GM10248 (cell line): ENCODE measurements around the gene CDH1.

Source experiments
- CTCF ChIA-PET: fragments of 300-600 bp; sonication (Branson Sonifier 250); formaldehyde crosslinking; extraction: SDS; loops from one replicate; lab custom pipeline; 2021; ENCODE audit warnings: antibody characterized with exemption; lab: Yijun Ruan, JAX
- POLR2A ChIA-PET: fragments of 350-650 bp; sonication (Branson Sonifier 250); formaldehyde crosslinking; extraction: SDS; loops from one replicate; lab custom pipeline; 2020; ENCODE audit warnings: antibody characterized with exemption; lab: Yijun Ruan, JAX
- DNase-seq: peaks from one replicate; pipeline ENCODE4 v3.0.0; 2012; ENCODE audit errors: extremely low spot score
- TF ChIP-seq, protein P1 (sequence below): IDR thresholded peaks from 2 replicates; pipeline ENCODE4 v1.5.1; 2012; ENCODE audit warnings: mild to moderate bottlenecking, low read depth; ENCODE audit errors: extremely low read depth, missing control alignments, control extremely low read depth

The CDH1 gene

DNA sequence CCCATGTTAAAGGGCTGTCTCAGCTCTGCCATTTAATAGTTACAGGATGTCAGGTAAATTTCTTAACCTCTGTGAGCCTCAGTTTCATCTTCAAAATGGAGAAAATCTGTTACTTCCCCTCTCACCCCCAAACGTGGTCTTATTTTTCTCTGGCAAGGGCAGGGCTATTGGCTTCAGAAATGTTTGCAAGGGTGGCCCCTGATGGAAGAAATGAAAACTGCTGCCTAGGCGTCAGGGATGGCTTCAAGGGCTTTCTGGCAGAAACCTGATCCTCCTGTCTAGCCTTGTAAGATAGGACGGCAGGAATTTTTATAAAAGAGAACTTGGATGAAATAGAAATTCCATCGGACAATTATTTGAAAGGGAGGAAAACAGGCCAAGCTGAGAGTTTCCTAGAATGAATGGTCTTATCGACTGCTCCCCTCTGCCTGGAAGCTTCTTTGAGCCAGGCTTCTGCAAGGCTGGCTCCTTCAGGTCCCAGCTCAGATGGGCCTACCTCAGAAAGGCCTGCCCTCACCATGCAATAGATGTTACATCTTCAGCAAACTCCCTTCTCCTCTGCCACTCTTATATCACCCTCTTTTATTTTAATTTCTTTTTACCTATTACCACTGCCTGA is 63.3 kb downstream of the CDH1 start:
- ChIA-PET POLR2A (interaction anchor here (0.5 kb wide), 1 partner anchor 1899 kb away, joined by 5 read pairs; no protein-coding TSS in a partner anchor), CTCF (interaction anchor here (0.7 to 2.7 kb wide), 35 partner anchors 7 to 377 kb away, joined by 3 to 23 read pairs (median 5); partner anchors contain the start of gene CDH1)
- peak; percentile 75 for DNase-seq
- TF ChIP-seq, protein P1, sequence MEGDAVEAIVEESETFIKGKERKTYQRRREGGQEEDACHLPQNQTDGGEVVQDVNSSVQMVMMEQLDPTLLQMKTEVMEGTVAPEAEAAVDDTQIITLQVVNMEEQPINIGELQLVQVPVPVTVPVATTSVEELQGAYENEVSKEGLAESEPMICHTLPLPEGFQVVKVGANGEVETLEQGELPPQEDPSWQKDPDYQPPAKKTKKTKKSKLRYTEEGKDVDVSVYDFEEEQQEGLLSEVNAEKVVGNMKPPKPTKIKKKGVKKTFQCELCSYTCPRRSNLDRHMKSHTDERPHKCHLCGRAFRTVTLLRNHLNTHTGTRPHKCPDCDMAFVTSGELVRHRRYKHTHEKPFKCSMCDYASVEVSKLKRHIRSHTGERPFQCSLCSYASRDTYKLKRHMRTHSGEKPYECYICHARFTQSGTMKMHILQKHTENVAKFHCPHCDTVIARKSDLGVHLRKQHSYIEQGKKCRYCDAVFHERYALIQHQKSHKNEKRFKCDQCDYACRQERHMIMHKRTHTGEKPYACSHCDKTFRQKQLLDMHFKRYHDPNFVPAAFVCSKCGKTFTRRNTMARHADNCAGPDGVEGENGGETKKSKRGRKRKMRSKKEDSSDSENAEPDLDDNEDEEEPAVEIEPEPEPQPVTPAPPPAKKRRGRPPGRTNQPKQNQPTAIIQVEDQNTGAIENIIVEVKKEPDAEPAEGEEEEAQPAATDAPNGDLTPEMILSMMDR: peak; percentile 72

DNA sequence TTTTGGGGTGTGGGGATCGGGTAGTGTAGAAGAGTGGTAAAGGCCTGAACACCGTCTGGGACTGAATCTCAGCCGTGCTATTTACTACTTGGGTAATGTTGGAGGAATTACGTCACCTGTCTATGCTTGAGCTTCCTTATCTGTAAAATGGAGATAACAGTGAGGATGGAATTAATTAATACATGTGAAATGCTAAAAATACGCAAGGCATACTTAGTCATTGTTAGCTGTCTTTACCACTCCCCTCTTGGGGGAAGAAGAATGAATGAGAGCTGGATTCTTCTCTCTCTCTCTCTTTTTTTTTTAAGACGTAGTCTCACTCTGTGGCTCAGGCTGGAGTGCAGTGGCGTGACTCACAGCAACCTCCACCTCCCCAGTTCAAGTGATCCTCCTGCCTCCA is 65.1 kb downstream of the CDH1 start:
- ChIA-PET CTCF (interaction anchor here (0.6 to 2.1 kb wide), 4 partner anchors 11 to 275 kb away, joined by 3 to 7 read pairs (median 4); no protein-coding TSS in a partner anchor), POLR2A (no interaction called here)
- no peak for DNase-seq
- TF ChIP-seq, protein P1: no peak

DNA sequence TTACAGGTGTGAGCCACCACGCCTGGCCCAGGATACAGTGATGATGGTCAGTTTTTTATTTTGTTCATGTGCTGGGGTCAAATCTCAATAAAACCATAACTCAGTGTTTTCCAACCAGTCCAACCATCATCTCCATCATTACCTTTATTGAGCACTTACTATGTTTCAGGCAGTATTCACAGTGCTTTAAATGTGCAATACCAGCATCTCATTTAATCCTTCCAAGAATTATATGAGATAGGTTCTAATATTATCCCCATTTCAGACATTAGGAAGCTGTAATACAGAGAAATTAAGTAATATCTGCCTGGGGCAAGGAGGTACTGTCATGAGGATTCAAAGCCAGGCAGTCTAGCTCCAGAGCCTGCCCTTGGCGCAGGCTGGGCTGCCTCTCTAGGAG is 69.3 kb downstream of the CDH1 start:
- TF ChIP-seq, protein P1: no peak
- ChIA-PET CTCF (interaction anchor here (1.2 to 3.6 kb wide), 6 partner anchors 8 to 307 kb away, joined by 3 to 18 read pairs (median 5); no protein-coding TSS in a partner anchor), POLR2A (no interaction called here)
- DNase-seq: no peak

DNA sequence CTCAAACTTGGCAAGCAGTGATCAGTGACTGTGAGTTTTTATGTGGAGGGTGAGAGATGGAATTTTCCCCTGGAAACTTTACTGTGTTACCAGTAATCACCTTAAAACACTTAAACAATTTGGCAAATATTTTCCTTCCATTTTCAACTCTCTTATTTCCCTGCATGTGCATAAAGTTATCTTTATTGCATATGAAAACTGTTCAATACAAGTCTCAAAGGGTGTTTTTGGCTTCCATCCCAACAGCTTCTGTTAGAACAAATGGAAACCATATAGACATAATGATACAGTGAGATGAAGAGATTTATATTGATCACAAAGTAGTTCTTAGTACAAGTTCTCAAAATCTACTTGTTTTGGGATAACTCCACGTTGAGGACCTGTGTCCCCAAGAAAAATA is 69.9 kb downstream of the CDH1 start:
- no peak for DNase-seq
- POLR2A ChIA-PET: no interaction called here

DNA sequence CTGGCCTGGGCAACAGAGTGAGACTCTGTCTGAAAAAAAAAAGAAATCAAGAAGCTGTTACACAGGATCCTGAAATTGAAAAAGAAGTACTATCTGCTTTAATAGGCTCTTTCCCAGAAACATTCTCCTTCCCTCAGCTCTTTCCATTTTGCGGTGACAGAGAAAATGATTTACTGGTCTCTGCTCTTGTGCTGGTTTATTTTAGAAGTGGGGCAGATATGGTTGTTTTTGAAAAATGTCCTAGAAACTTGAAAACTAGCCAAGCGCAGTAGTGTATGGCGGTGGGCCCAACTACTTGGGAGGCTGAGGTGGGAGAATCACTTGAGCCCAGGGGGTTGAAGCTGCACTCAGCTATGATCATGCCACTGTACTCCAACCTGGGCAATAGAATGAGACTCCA is 77.4 kb downstream of the CDH1 start:
- no peak for DNase-seq
- ChIA-PET POLR2A (no interaction called here), CTCF (interaction anchor here (0.8 to 1.1 kb wide), 3 partner anchors 9 to 17 kb away, joined by 3 to 5 read pairs (median 3); no protein-coding TSS in a partner anchor)
- TF ChIP-seq, protein P1: no peak

More for the DNA sequence above, 69.9 kb downstream of the CDH1 start:
- TF ChIP-seq, protein P1: no peak
- CTCF ChIA-PET: interaction anchor here (1.4 to 3.6 kb wide), 4 partner anchors 10 to 306 kb away, joined by 4 to 18 read pairs (median 5); no protein-coding TSS in a partner anchor

DNA sequence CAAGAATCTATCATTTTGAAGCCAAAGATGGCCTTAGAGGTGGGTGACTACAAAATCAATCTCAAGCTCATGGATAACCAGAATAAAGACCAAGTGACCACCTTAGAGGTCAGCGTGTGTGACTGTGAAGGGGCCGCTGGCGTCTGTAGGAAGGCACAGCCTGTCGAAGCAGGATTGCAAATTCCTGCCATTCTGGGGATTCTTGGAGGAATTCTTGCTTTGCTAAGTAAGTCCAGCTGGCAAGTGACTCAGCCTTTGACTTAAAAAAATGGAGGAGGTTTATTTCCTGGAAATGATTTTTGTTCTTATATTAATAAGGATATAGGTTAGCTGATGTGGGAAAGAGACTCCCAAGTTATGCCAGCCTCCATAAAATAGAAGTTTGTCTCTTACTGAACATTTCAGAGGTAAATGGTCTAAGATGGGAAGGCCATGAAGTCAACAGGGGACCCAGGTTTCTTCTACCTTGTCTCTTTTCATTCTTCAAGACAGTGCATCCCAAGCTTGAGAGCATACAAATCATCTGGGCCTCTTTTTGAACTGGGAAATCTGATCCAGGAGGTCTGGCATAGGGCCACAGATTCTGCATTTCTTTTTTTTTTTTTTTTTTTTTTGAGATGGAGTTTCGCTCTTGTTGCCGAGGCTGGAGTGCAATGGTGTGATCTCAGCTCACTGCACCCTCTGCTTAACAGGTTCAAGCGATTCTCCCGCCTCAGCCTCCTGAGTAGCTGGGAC is 86.5 kb downstream of the CDH1 start:
- ChIA-PET POLR2A (interaction anchor here (0.6 kb wide), 1 partner anchor 714 kb away, joined by 3 read pairs; no protein-coding TSS in a partner anchor), CTCF (interaction anchor here (1.4 to 1.6 kb wide), 2 partner anchors 10 to 24 kb away, joined by 4 to 5 read pairs; no protein-coding TSS in a partner anchor)
- TF ChIP-seq, protein P1: no peak
- DNase-seq: no peak
